Natural killer cell (primary cell): ENCODE data around the gene GPR107. TPM values are rescaled to one million over a fixed set of nuclear protein-coding genes. Genes with fewer than 3 reads are reported as not detected.
A peak's percentile ranks its signal among the peaks of the same experiment; 100 is the strongest.

Experiments
- ATAC-seq, 3 donors: fragments of 150-1000 bp in 2 of 3; fragments of 200-7000 bp in 1 of 3; cut with Tn5 transposase; 1 replicate in 1 of 3; 2 replicates in 2 of 3; pipeline ENCODE4 v1.10.0; 2021; ENCODE audit warnings: mild to moderate bottlenecking in 2 of 3, moderate library complexity in 2 of 3
- DNase-seq, 2 donors: peaks; one replicate each; pipeline versions ENCODE4 v3.0.0 to v3.0.0-alpha.2; 2013 to 2021; ENCODE audit warnings: mixed read lengths in 1 of 2
- H3K27ac ChIP-seq: one replicate; pipeline ENCODE4 v1.5.1; 2013; ENCODE audit warnings: mild to moderate bottlenecking, low read length
- H3K27me3 ChIP-seq: one replicate; pipeline ENCODE4 v1.6.1; 2013; ENCODE audit warnings: low read length; ENCODE audit not compliant: control insufficient read depth, insufficient read depth
- H3K36me3 ChIP-seq: one replicate; pipeline ENCODE4 v1.6.1; 2013; ENCODE audit warnings: low read length; ENCODE audit not compliant: control insufficient read depth, insufficient read depth
- H3K4me1 ChIP-seq: one replicate; pipeline ENCODE4 v1.6.1; 2013; ENCODE audit warnings: low read length; ENCODE audit not compliant: control insufficient read depth, insufficient read depth
- H3K4me3 ChIP-seq: one replicate; pipeline ENCODE4 v1.5.1; 2013; ENCODE audit warnings: low read length
- H3K9me3 ChIP-seq: one replicate; pipeline ENCODE4 v1.6.1; 2013; ENCODE audit warnings: low read length; ENCODE audit not compliant: control insufficient read depth, insufficient read depth
- H3K27ac Mint-ChIP-seq, 2 donors: one replicate each; pipeline ENCODE4 v1.8.0; 2022; ENCODE audit warnings: mild to moderate bottlenecking in 2 of 2, mixed read lengths in 2 of 2, moderate library complexity in 1 of 2
- H3K27me3 Mint-ChIP-seq, 2 donors: one replicate each; pipeline ENCODE4 v1.8.0; 2022; ENCODE audit warnings: low read depth in 2 of 2, mixed read lengths in 2 of 2
- H3K36me3 Mint-ChIP-seq: one replicate; pipeline ENCODE4 v1.8.0; 2022; ENCODE audit warnings: mixed read lengths
- H3K4me1 Mint-ChIP-seq, 2 donors: one replicate each; pipeline ENCODE4 v1.8.0; 2022; ENCODE audit warnings: mixed read lengths in 2 of 2
- H3K4me3 Mint-ChIP-seq: one replicate; pipeline ENCODE4 v1.8.0; 2022; ENCODE audit warnings: mild to moderate bottlenecking, moderate library complexity, mixed read lengths
- H3K9me3 Mint-ChIP-seq, 2 donors: one replicate each; pipeline ENCODE4 v1.8.0; 2022; ENCODE audit warnings: mixed read lengths in 2 of 2
- CTCF ChIP-seq: fragments of 200-600 bp; IDR thresholded peaks from one replicate; pipeline ENCODE4 v1.8.0; 2022; ENCODE audit warnings: antibody characterized with exemption
- WGBS: methylation state at CpG from one replicate; pipeline ENCODE4 v1.1.7; 2013; ENCODE audit warnings: missing lambda C conversion rate; ENCODE audit not compliant: insufficient coverage; 5-methylcytosine and 5-hydroxymethylcytosine counted together
- intact Hi-C: fragments of 100-400 bp; cut with micrococcal nuclease; formaldehyde crosslinking; loops from one replicate; pipeline ENCODE4 v1.14.2; 2022
- total RNA-seq, 4 donors: library from RNA; stranded (reverse); fragments of 120-200 nt in 1 of 4; gene quantifications; one replicate each; pipeline versions ENCODE4 v1.2.3 to v1.2.4, GENCODE V29; 2013 to 2022

The GPR107 gene
- total RNA-seq, 3 donors from 2014 or later (not counting 1 experiment from before 2014, with no cell fraction given), result 32.9 to 49.5 (median 41.8) TPM

- peaks cover 26% of the 10 kb centered on the region for H3K36me3 ChIP-seq
Observed at GRCh38 chr9:130118841-130119518, 65.3 kb downstream of the GPR107 start.

GRCh38 chr9:130119519-130120298, 66.0 kb downstream of the GPR107 start:
- H3K9me3 ChIP-seq, result no peaks in the 10 kb centered on the region
- Mint-ChIP-seq H3K9me3 (no peaks in the 10 kb centered on the region), H3K27ac (no peak overlapping the region), H3K4me1 (no peaks in the 10 kb centered on the region), H3K36me3 (no peaks in the 10 kb centered on the region), H3K4me3 (no peak overlapping the region), H3K27me3 (no peaks in the 10 kb centered on the region)
- 99% methylated on average over 13 of the region's 14 CpGs for WGBS
- no peak overlapping the region for H3K27ac ChIP-seq
- intact Hi-C loops, result loop anchor here (10.0 kb wide), 1 partner anchor 175 kb away; no protein-coding TSS in a partner anchor
- no peaks in the 10 kb centered on the region for H3K27me3 ChIP-seq
- no peak for TF ChIP-seq CTCF
- H3K36me3 ChIP-seq, result peaks cover 28% of the 10 kb centered on the region
- ATAC-seq (no peak), DNase-seq (no peak)
- no peak overlapping the region for H3K4me3 ChIP-seq
- no peaks in the 10 kb centered on the region for H3K4me1 ChIP-seq

More at GRCh38 chr9:130118841-130119518, 65.3 kb downstream of the GPR107 start:
- H3K36me3 Mint-ChIP-seq, result no peaks in the 10 kb centered on the region
- DNase-seq, result no peak
- intact Hi-C loops, result no loop called here
- Histone ChIP-seq H3K4me3 (no peak overlapping the region), H3K27me3 (no peaks in the 10 kb centered on the region), H3K4me1 (no peaks in the 10 kb centered on the region), H3K9me3 (no peaks in the 10 kb centered on the region), H3K27ac (no peak overlapping the region)
- H3K9me3 Mint-ChIP-seq, result no peaks in the 10 kb centered on the region
- H3K27ac Mint-ChIP-seq, result no peak overlapping the region
- no peak overlapping the region for H3K4me3 Mint-ChIP-seq
- ATAC-seq, result no peak
- no peaks in the 10 kb centered on the region for H3K27me3 Mint-ChIP-seq
- TF ChIP-seq CTCF, result no peak
- no peaks in the 10 kb centered on the region for H3K4me1 Mint-ChIP-seq
- 96% methylated on average over 17 of the region's 17 CpGs for WGBS

GRCh38 chr9:130120299-130120587, 66.5 kb downstream of the GPR107 start:
- intact Hi-C loops, result loop anchor here (10.0 kb wide), 1 partner anchor 175 kb away; no protein-coding TSS in a partner anchor
- no peaks in the 10 kb centered on the region for H3K27me3 Mint-ChIP-seq
- H3K9me3 Mint-ChIP-seq, result no peaks in the 10 kb centered on the region
- H3K4me3 ChIP-seq, result no peak overlapping the region
- no peaks in the 10 kb centered on the region for H3K4me1 ChIP-seq
- no peak for TF ChIP-seq CTCF
- H3K9me3 ChIP-seq, result no peaks in the 10 kb centered on the region
- no peaks in the 10 kb centered on the region for H3K27me3 ChIP-seq
- no peak overlapping the region for H3K4me3 Mint-ChIP-seq
- WGBS, result 78% methylated on average over 6 of the region's 6 CpGs
- no peak overlapping the region for H3K27ac ChIP-seq
- no peak for DNase-seq
- H3K27ac Mint-ChIP-seq, result peak overlapping the region; percentile 10 to 14
- ATAC-seq, result no peak
- no peaks in the 10 kb centered on the region for H3K4me1 Mint-ChIP-seq
- H3K36me3 ChIP-seq, result peaks cover 28% of the 10 kb centered on the region
- no peaks in the 10 kb centered on the region for H3K36me3 Mint-ChIP-seq
